Heart right ventricle (tissue), 16 donors: ENCODE data around the gene SLC22A23. TPM values are rescaled to one million over a fixed set of nuclear protein-coding genes. Genes with fewer than 3 reads are reported as not detected.

Experiments used
- ATAC-seq, 8 donors: fragments of 200-7000 bp; cut with Tn5 transposase; one replicate each; pipeline ENCODE4 v1.9.1; 2020; ENCODE audit warnings: mild to moderate bottlenecking in 8 of 8, moderate library complexity in 8 of 8, moderate number of reproducible peaks in 1 of 8
- DNase-seq, 2 donors: peaks; one replicate each; pipeline ENCODE4 v3.0.0-alpha.2; 2020
- H3K27ac ChIP-seq, 10 donors: fragments of 200-600 bp; sonication (generic) in 2 of 10; one replicate each; pipeline versions ENCODE4 v1.5.0 to v1.8.0; 2020 to 2022; ENCODE audit warnings: mild to moderate bottlenecking in 3 of 10
- H3K27me3 ChIP-seq, 7 donors: fragments of 200-600 bp; one replicate each; pipeline ENCODE4 v1.8.0; 2021 to 2022; ENCODE audit warnings: mild to moderate bottlenecking in 2 of 7
- H3K36me3 ChIP-seq, 9 donors: fragments of 200-600 bp; sonication (generic) in 1 of 9; one replicate each; pipeline versions ENCODE4 v1.5.0 to v1.8.0; 2020 to 2022; ENCODE audit warnings: mild to moderate bottlenecking in 2 of 9
- H3K4me1 ChIP-seq, 9 donors: fragments of 200-600 bp; sonication (generic) in 1 of 9; one replicate each; pipeline versions ENCODE4 v1.5.0 to v1.8.0; 2020 to 2022; ENCODE audit warnings: mild to moderate bottlenecking in 4 of 9
- H3K4me3 ChIP-seq, 10 donors: fragments of 200-600 bp; sonication (generic) in 2 of 10; one replicate each; pipeline versions ENCODE4 v1.5.0 to v1.8.0; 2020 to 2022; ENCODE audit warnings: mild to moderate bottlenecking in 7 of 10, moderate library complexity in 2 of 10
- H3K9me3 ChIP-seq, 11 donors: fragments of 200-600 bp in 10 of 11; sonication (generic) in 2 of 11; one replicate each; pipeline versions ENCODE4 v1.5.0 to v1.8.0; 2013 to 2022; ENCODE audit warnings: mild to moderate bottlenecking in 2 of 11, control low read depth in 1 of 11, moderate library complexity in 1 of 11
- WGBS, 2 donors: extraction: QIAGEN DNeasy Blood & Tissue Kit; methylation state at CpG; one replicate each; pipeline ENCODE4 v1.1.7; 2013; ENCODE audit warnings: inconsistent platforms in 1 of 2; 5-methylcytosine and 5-hydroxymethylcytosine counted together
- intact Hi-C, 10 donors: fragments of 100-400 bp; cut with DNase I; formaldehyde crosslinking; loops; one replicate each; pipeline versions ENCODE4 v1.11.1 to v1.14.2; 2022
- polyA plus RNA-seq, 2 donors: library from polyadenylated mRNA; stranded (reverse); fragments of 200-250 nt; gene quantifications; one replicate each; pipeline ENCODE4 v1.2.3, GENCODE V29; 2013
- total RNA-seq, 10 donors: library from RNA; stranded (reverse); fragmentation: NEBNext Ultra II Directional in 3 of 10; extraction: Animal tissue kit (Norgen Biotek cat#: 25700) in 3 of 10; gene quantifications; one replicate each; pipeline versions ENCODE4 v1.2.1 to v1.2.4, GENCODE V29; 2021 to 2023
- TF ChIP-seq, protein P1 (sequence below), 9 donors: fragments of 200-600 bp; sonication (generic) in 2 of 9; IDR thresholded peaks; one replicate each; pipeline versions ENCODE4 v1.5.0 to v1.8.0; 2021 to 2022; ENCODE audit warnings: antibody characterized with exemption in 9 of 9, mild to moderate bottlenecking in 5 of 9, moderate library complexity in 1 of 9
- donor health status: Arrhythmogenic right ventricular cardiomyopathy.
- donor health status: ischemic (EF 13 %, LVEDD 7.1; RV severe dilation, severe dysfunction).
- donor health status: healthy with polysubstance abuse.
- donor health status: DM: no; HTN: yes; CAD: no.
- donor health status: DM: no; HTN: no; CAD: no.
- donor health status: ischemic (EF 25% LVEDD 6.9; RV normal size, moderate dysfunction).
- donor health status: ischemic (EF 25% LVEDD 5.7; RV mildly dilated, moderate dysfunction).
- donor health status: healthy.
- donor health status: DM: yes; HTN: yes; CAD: no.
- donor health status: Ischemic cardiomyopathy.
- donor health status: ischemic (EF 35%, LVEDD 5.7; RV mildly dilated, moderate dysfunction).
- donor health status: nonischemic (EF 11% LVEDD 7.7; RV severe dilation, severe dysfunction).
- donor health status: DM: yes; HTN: yes; CAD: no.
- donor health status: PGD.
- donor health status: ischemic (EF 29% LVEDD 5.4; RV normal size, mild dysfunction).
- donor health status: nonischemic (EF 23%, LVEDD 6.1; RV moderate dilation, normal function).

Gene SLC22A23
- total and polyA plus RNA-seq, 12 donors = 1.9 to 7.8 (median 5.1) TPM

DNA sequence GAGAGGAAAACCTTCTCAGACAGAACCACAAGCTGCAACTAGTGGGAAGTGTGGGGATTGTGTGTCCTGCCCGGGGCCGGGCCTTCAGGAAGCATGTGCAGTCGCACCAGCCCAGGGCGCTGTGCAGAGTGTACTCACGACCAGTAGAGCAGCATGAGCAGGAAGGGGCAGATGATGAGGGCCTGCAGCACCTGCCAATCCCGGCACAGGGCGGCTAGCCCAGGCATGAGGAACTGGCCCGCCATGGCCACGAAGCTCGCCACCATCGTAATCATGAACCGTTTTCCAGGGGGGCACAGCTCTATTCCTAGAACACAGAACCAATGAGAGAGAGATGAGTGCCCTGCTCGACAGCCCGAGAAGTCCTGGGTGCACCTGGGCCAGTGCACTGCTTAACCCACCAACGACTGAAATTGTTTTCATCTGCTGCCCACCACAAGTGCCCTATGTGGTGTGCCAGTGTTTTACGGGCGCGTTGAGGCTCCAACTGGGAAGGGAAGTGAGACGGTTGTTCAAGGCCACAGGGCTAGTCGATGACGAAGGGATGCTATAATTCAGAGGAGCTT, 133.1 kb downstream of the SLC22A23 start:
- TF ChIP-seq, protein P1, sequence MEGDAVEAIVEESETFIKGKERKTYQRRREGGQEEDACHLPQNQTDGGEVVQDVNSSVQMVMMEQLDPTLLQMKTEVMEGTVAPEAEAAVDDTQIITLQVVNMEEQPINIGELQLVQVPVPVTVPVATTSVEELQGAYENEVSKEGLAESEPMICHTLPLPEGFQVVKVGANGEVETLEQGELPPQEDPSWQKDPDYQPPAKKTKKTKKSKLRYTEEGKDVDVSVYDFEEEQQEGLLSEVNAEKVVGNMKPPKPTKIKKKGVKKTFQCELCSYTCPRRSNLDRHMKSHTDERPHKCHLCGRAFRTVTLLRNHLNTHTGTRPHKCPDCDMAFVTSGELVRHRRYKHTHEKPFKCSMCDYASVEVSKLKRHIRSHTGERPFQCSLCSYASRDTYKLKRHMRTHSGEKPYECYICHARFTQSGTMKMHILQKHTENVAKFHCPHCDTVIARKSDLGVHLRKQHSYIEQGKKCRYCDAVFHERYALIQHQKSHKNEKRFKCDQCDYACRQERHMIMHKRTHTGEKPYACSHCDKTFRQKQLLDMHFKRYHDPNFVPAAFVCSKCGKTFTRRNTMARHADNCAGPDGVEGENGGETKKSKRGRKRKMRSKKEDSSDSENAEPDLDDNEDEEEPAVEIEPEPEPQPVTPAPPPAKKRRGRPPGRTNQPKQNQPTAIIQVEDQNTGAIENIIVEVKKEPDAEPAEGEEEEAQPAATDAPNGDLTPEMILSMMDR (IDR thresholded peaks at IDR 0.05) = no peak
- WGBS, 2 donors = 84% methylated on average over 21 of the region's 21 CpGs
- ATAC-seq (peak in 4 of 8 donors; percentile 4 to 26 (median 15)), DNase-seq (no peak)
- Histone ChIP-seq H3K4me1 (peaks cover 0 to 29% (median 14%) of the 10 kb centered on the region in 9 donors), H3K9me3 (no peaks in the 10 kb centered on the region), H3K27ac (peak overlapping the region; percentile 11 to 78 (median 60)), H3K27me3 (no peaks in the 10 kb centered on the region), H3K36me3 (no peaks in the 10 kb centered on the region), H3K4me3 (no peak overlapping the region)
- intact Hi-C loops = no loop called here

DNA sequence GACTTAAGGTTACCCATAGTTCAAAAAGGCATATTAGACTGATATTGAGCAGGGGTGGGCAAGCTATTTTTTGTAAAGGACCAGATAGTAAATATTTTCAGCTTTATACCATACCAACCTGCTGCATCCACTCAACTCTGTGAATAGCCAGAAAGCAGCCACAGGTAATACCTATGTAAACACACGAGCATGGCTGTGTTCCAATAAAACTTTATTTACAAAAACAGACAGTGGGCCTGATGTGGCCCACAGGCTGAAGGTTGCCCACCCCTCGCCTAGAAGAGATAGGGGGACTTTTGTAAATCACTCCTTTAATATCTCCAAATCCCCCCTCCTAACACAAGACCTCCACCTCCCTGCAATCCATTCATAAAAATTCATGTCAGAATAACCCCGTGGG, 133.7 kb downstream of the SLC22A23 start:
- no peaks in the 10 kb centered on the region for H3K27me3 ChIP-seq
- H3K4me3 ChIP-seq = no peak overlapping the region
- no peaks in the 10 kb centered on the region for H3K9me3 ChIP-seq
- peak overlapping the region in 3 of 10 donors; percentile 69 to 78 (median 78) for H3K27ac ChIP-seq
- intact Hi-C loops = no loop called here
- DNase-seq (no peak), ATAC-seq (no peak)
- WGBS, 2 donors = 94 to 95% methylated on average over 3 of the region's 3 CpGs
- TF ChIP-seq, protein P1 (IDR thresholded peaks at IDR 0.05) = no peak
- H3K4me1 ChIP-seq = peaks cover 0 to 29% (median 13%) of the 10 kb centered on the region in 9 donors
- no peaks in the 10 kb centered on the region for H3K36me3 ChIP-seq

DNA sequence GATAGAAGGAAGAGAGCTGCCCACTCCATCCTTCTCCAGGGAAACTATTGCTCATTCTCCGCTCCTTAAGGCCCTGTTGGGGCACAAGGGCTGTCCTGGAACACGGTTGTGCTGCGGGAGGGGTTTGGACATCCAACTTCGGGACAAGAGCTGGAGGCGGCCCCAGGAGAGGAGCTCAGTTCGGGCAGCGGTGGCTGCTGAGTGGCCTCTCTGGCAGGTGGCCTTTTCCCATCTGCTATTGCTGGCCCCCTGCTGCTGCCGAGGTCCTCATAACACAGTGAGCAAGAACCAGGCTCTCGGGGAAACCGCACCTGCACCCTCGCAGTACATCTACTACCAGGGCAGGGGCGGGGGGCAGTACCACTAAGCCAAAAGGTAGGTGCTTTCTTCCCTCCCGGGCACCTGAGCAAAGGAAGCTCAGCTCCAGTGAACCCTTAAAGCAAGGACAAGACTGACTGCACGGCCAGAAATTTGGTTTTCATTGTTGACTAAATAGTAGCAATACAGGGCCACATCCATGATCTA, 134.4 kb downstream of the SLC22A23 start:
- Histone ChIP-seq H3K4me1 (peaks cover 0 to 29% (median 13%) of the 10 kb centered on the region in 9 donors), H3K9me3 (no peaks in the 10 kb centered on the region), H3K27me3 (no peaks in the 10 kb centered on the region), H3K27ac (no peak overlapping the region), H3K36me3 (no peaks in the 10 kb centered on the region), H3K4me3 (no peak overlapping the region)
- WGBS, 2 donors = 88 to 92% methylated on average over 14 of the region's 14 CpGs
- DNase-seq (no peak), ATAC-seq (no peak)
- intact Hi-C loops = no loop called here
- TF ChIP-seq, protein P1 (IDR thresholded peaks at IDR 0.05) = no peak

DNA sequence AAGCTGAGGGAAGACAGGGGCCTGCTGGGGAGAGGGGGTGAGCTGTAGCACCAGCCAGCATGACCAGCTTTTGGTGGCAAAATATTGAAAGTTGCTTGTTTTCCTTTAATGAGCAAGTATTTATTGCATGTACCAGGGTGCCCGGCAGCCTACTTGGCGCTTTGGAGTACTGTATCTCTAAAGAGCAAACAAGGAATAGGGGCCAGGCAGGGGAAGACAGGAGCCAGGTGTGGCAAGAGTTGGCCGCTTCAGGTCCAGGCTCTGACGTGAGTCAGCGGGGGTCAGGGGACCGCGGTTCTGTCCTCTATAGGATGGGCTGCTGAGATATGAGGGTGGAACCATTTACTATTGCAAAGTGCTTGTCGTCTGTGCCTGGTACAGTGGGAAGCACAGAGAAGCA, 135.0 kb downstream of the SLC22A23 start:
- Histone ChIP-seq H3K27ac (no peak overlapping the region), H3K4me1 (peaks cover 0 to 29% (median 13%) of the 10 kb centered on the region in 9 donors), H3K9me3 (no peaks in the 10 kb centered on the region), H3K27me3 (no peaks in the 10 kb centered on the region), H3K4me3 (no peak overlapping the region), H3K36me3 (no peaks in the 10 kb centered on the region)
- TF ChIP-seq, protein P1 (IDR thresholded peaks at IDR 0.05) = no peak
- 75 to 84% methylated on average over 8 of the region's 8 CpGs for WGBS, 2 donors
- intact Hi-C loops = no loop called here
- ATAC-seq = no peak
- DNase-seq = no peak
